OCI-M2 (cell line): Measurements from ENCODE around the gene FEM1C.

ENCODE experiments used
- DNase-seq: peaks from one replicate; lab custom pipeline; 2025; ENCODE audit not compliant: unreplicated experiment; lab: John Stamatoyannopoulos, UW

Gene FEM1C

GRCh38 chr5:115524199-115524847 lies 20.3 kb downstream of the FEM1C start:
- no peak for DNase-seq

DNA sequence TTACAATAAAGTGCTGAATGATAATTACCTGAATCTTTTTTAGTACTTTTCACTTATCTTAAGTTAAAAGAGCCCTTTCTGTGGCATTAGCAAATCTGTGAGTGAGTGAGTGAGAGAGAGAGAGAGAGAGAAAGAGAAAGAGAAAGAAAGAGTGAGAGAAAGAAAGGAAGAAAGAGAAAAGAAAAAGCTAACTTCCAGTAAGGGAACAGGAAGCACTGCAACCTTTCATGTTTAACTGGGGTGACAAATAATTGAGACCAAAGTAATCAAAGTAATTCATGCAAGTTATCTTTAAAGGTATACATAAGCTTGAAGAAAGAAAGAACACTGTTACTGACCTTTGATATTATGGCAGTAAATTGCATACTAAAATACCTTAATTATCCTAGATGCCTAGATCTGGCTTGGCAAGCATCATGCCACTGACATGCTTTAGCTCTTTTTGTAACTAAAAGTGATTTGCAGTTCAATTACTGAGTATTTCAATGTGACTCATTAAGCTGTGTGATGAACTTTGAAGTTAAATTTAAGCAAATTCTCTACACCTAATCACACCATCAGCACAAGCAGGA lies 21.7 kb downstream of the FEM1C start:
- no peak for DNase-seq

GRCh38 chr5:115520191-115520590 lies 24.4 kb downstream of the FEM1C start:
- no peak for DNase-seq

- DNase-seq: no peak
Measured at GRCh38 chr5:115516372-115516771, 28.2 kb downstream of the FEM1C start.

GRCh38 chr5:115514220-115514619 lies 30.4 kb downstream of the FEM1C start:
- no peak for DNase-seq

- DNase-seq: no peak
Measured at GRCh38 chr5:115511632-115512031, 32.9 kb downstream of the FEM1C start.

DNA sequence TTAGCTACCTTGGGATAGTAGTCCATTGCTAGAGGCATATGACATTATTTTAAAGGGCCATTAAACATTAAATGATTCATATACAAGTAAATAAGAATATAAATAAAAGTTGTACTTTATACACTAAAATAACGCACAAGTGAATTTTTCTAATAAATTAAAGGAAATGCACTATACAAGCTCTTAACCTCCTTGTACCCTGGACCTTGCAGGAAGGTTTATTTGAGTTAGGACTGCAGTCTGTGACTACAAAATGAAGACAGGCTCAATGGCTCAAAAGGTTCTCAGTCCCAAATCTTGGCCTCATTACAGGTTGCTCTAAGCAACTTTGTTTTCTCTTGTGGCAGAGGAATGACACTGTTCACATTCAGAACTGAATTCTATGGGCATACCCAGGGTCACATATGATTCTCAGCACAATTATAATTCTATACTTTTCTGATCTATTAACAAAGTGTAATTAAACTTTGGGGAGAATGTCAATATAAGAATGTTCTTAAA lies 34.4 kb downstream of the FEM1C start:
- DNase-seq: no peak

- no peak for DNase-seq
Measured at GRCh38 chr5:115509547-115509946, 35.0 kb downstream of the FEM1C start.

- no peak for DNase-seq
Measured at GRCh38 chr5:115507681-115508080, 36.9 kb downstream of the FEM1C start.

- no peak for DNase-seq
Measured at GRCh38 chr5:115503420-115503819, 41.2 kb downstream of the FEM1C start.

- DNase-seq: no peak
Measured at GRCh38 chr5:115501464-115502210, 42.9 kb downstream of the FEM1C start.

GRCh38 chr5:115500225-115500624 lies 44.4 kb downstream of the FEM1C start:
- DNase-seq: no peak

- DNase-seq: no peak
Measured at GRCh38 chr5:115496936-115497576, 47.5 kb downstream of the FEM1C start.

GRCh38 chr5:115494570-115495289 lies 49.8 kb downstream of the FEM1C start:
- DNase-seq: no peak

DNA sequence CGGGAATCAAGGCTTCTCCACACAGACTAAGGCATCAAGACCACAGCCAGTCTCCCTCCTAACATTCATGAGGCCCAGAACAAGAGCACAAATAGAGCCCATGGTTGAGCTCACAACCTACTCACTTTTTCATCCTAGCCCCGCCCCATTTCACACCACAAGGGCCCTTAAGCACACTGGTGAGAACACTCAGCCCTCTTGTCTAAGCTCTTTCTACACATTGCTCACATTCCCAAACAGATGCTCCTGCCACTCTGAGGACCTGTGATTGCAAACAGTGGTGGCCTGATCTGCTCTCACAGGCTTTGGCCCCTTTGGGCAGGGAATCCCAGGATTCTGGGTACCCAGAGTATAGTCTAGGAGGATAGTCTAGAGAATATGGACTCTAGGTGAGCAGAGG lies 54.0 kb downstream of the FEM1C start:
- DNase-seq: no peak

DNA sequence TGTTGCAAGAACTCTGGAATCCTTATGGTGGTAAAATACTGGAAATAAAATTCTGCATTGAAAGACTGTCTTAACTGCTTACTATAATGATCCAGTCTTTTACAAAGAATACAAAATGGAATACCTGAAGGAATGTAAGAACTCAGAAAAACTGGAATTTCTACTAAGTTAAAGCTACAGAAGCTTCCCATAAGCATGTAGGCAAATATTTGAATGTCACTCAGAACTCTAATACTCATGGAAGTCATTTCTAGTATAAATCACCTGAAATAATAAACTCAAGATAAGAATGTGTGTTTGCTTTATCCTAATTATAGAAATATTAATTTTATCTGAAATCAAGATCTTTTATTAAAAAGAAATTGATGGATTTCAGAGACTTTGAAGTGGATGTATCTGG lies 54.8 kb downstream of the FEM1C start:
- DNase-seq: no peak

GRCh38 chr5:115487756-115488155 lies 56.8 kb downstream of the FEM1C start:
- no peak for DNase-seq

DNA sequence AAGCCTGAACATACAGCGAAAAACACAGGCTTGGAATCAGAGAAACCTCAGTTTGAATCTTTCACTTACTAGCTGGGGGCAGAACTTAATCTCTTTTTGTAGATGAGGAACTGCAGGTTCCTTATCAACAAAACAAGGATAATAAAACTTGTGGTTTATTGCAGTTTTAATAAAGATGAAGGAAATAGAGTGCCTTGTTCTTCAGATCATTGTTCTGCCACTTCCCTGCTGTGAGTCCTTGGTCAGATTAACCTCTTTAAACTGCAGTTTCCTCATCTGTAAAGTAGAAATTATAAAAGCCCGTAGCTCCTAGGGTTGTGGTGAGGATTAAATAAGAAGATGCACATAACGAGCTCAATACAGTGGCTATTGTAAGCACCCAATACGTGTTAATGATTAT lies 57.4 kb downstream of the FEM1C start:
- no peak for DNase-seq

GRCh38 chr5:115486728-115487127 lies 57.8 kb downstream of the FEM1C start:
- no peak for DNase-seq

- no peak for DNase-seq
Measured at GRCh38 chr5:115484368-115484767, 60.2 kb downstream of the FEM1C start.

GRCh38 chr5:115480900-115481299 lies 63.7 kb downstream of the FEM1C start:
- no peak for DNase-seq
